ENCODE data around the gene RABL2A. TPM values are rescaled to one million over a fixed set of nuclear protein-coding genes. Genes with fewer than 3 reads are reported as not detected.
A peak's percentile ranks its signal among the peaks of the same experiment; 100 is the strongest.
"Not testable (repeated sequence)": the region's sequence is repeated elsewhere in the genome, so short reads cannot be mapped to it uniquely, and the experiment has no call there.

Gene RABL2A
- 17.6 and 24.0 TPM in 2 replicates for total RNA-seq (2022)
- Bru-seq, nascent RNA = percentile 69 among the genes with signal in this experiment
- BruChase-seq, experiment 1, labeled RNA remaining after a 6-hour chase = percentile 66 among the genes with signal in this experiment
- percentile 67 among the genes with signal in this experiment for BruChase-seq, experiment 2, labeled RNA remaining after a 2-hour chase
- long read RNA-seq, partial matches to known transcripts = 5 of 15 reads
- long read RNA-seq, other reads (novel, unspliced or antisense) = 7 of 15 reads

DNA sequence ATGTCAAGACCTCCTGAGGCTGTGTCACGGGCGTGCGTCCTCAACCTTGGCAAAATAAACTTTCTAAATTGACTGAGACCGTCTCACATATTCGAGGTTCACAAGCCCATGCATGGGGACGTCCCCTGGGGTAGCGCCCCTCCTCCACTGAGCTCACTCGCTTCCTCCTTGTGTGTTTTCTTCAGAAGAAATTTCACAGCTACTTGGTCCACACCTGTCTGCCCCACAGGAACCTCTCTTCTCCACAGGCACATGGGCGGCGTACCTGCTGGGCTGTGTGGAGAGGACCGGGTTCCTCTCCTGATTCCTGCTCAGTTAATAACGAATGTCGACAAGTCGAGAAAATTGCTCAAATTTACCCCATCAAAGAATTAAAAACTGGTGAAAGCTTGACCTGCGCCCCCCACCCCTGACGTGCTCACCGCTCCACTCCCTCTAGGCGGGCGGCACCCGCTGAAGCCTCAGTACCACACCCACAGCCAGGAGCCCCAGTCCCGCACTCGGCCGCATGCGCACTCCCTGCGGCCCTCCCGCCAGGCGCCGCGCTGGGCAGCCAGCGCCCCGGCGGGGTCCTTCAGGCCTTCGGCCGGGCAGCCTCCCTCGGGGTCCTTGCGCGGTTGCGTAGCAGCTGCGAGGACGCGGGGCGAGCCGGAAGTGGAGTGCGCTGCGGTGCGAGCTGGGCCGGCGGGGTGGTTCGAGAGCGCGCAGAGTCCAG, at the start of gene RABL2A:
RABL2A (plus strand) TSS at position 651 of the 715 bp plus-strand sequence. CDS start 1,341 bp downstream, outside the sequence.
- H3K4me3 Mint-ChIP-seq (ENCODE audit: unreplicated experiment) = peak within 1 kb of the TSS; percentile 87
- BruUV-seq (replicated peaks) = TSS peak; percentile 87
- H3K27me3 Mint-ChIP-seq (ENCODE audit: insufficient read depth, unreplicated experiment); H3K9me3 Mint-ChIP-seq (ENCODE audit: unreplicated experiment); intact Hi-C loops (cut with micrococcal nuclease); POLR2A ChIA-PET; CTCF ChIA-PET; H3K4me1 Mint-ChIP-seq (ENCODE audit: insufficient read depth, unreplicated experiment): not testable (repeated sequence)
- peak within 1 kb of the TSS; percentile 67 for H3K27ac Mint-ChIP-seq (ENCODE audit: low read depth, unreplicated experiment)
- DNase-seq (ENCODE audit: unreplicated experiment) = peak; percentile 74
- H3K36me3 Mint-ChIP-seq (ENCODE audit: insufficient read depth, unreplicated experiment) = peaks cover 16% of the 10 kb centered on the region

DNA sequence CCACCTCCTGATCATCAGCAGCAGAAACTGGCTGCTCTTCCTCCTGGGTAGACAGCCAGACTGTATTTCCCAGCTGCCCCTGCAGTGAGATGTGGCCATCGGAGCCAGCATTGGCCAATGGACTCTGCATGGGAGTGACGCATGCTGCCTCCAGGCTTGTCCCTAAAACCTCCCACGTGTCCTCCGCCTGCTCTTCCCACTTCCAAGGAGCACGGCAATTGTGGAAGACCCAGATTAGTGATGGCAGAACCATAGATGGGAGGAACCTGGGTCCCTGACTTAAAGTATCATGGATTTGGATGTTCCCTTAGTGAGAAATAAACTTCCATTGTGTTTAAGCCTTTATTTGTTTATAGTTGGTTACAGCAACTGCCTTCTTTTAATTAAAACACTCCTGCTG, 48.6 kb upstream of the RABL2A start:
- H3K36me3 Mint-ChIP-seq (ENCODE audit: insufficient read depth, unreplicated experiment); CTCF ChIA-PET; H3K27ac Mint-ChIP-seq (ENCODE audit: low read depth, unreplicated experiment); POLR2A ChIA-PET; H3K9me3 Mint-ChIP-seq (ENCODE audit: unreplicated experiment); DNase-seq (ENCODE audit: unreplicated experiment); H3K27me3 Mint-ChIP-seq (ENCODE audit: insufficient read depth, unreplicated experiment); intact Hi-C loops (cut with micrococcal nuclease); H3K4me3 Mint-ChIP-seq (ENCODE audit: unreplicated experiment); BruUV-seq (replicated peaks): not testable (repeated sequence)
- peaks cover 14% of the 10 kb centered on the region for H3K4me1 Mint-ChIP-seq (ENCODE audit: insufficient read depth, unreplicated experiment)

DNA sequence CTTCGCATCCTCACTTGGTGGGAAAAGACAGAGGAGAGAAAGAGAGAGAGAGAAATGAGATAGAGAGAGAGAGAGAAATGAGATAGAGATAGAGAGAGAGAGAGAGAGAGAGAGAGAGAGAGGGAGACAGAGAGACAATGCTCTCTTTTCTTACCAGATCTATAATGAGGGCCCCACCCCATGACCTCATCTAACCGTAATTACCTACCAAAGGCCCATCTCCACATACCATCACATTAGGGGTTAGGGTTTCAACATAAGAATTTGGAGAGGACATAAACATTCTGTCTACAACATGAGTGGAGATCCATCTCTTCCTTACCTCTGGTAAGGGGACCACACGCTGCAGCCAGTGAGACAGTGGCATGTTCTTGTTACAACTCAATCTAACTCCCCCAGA, 44.6 kb upstream of the RABL2A start:
- Mint-ChIP-seq H3K4me1 (ENCODE audit: insufficient read depth, unreplicated experiment) (peaks cover 14% of the 10 kb centered on the region), H3K4me3 (ENCODE audit: unreplicated experiment) (peak overlapping the region; percentile 60), H3K27ac (ENCODE audit: low read depth, unreplicated experiment) (peak overlapping the region; percentile 76)
- POLR2A ChIA-PET; H3K27me3 Mint-ChIP-seq (ENCODE audit: insufficient read depth, unreplicated experiment); CTCF ChIA-PET; DNase-seq (ENCODE audit: unreplicated experiment); H3K9me3 Mint-ChIP-seq (ENCODE audit: unreplicated experiment); H3K36me3 Mint-ChIP-seq (ENCODE audit: insufficient read depth, unreplicated experiment); BruUV-seq (replicated peaks); intact Hi-C loops (cut with micrococcal nuclease): not testable (repeated sequence)

DNA sequence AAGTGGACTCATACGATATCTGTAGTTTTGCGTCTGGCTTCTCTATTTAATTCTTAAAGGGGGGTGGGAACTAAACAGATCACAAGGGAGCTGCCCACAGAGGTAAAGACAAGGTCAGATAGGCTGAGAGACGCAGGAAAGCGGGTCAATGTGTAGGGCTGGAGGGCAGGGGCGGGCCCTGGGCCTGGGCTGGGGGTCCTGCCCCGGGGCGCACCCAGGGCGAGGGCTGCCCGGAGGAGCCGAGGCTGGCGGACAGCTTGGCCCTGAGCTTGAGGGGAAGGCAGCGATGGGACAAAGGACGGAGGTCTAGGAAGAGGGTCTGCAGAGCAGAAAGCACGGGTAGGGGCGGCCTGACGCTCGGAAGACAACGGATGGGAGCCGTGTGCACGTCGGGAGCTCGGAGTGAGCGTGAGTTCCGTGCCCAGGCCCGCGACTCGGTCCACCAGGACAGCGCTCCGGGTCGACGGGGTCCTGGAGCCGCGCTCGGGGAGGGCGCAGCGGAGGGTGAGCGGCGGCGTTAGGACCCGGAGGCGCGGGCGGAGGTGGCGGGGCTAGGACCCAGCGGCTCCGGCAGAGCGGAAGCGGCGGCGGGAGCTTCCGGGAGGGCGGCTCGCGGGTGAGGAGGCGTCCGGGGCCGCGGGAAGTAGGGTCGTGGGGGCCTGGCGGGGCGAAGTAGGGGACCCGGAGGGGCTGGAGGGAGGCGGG, 43.4 kb upstream of the RABL2A start:
- H3K36me3 Mint-ChIP-seq (ENCODE audit: insufficient read depth, unreplicated experiment); H3K27me3 Mint-ChIP-seq (ENCODE audit: insufficient read depth, unreplicated experiment); CTCF ChIA-PET; H3K9me3 Mint-ChIP-seq (ENCODE audit: unreplicated experiment); BruUV-seq (replicated peaks); intact Hi-C loops (cut with micrococcal nuclease): not testable (repeated sequence)
- Mint-ChIP-seq H3K27ac (ENCODE audit: low read depth, unreplicated experiment) (peak overlapping the region; percentile 87), H3K4me3 (ENCODE audit: unreplicated experiment) (peak overlapping the region; percentile 78), H3K4me1 (ENCODE audit: insufficient read depth, unreplicated experiment) (peaks cover 14% of the 10 kb centered on the region)
- POLR2A ChIA-PET = interaction anchor here (2.1 kb wide), 1 partner anchor 20 kb away, joined by 6 read pairs; no protein-coding TSS in a partner anchor
- peak; percentile 57 for DNase-seq (ENCODE audit: unreplicated experiment)

DNA sequence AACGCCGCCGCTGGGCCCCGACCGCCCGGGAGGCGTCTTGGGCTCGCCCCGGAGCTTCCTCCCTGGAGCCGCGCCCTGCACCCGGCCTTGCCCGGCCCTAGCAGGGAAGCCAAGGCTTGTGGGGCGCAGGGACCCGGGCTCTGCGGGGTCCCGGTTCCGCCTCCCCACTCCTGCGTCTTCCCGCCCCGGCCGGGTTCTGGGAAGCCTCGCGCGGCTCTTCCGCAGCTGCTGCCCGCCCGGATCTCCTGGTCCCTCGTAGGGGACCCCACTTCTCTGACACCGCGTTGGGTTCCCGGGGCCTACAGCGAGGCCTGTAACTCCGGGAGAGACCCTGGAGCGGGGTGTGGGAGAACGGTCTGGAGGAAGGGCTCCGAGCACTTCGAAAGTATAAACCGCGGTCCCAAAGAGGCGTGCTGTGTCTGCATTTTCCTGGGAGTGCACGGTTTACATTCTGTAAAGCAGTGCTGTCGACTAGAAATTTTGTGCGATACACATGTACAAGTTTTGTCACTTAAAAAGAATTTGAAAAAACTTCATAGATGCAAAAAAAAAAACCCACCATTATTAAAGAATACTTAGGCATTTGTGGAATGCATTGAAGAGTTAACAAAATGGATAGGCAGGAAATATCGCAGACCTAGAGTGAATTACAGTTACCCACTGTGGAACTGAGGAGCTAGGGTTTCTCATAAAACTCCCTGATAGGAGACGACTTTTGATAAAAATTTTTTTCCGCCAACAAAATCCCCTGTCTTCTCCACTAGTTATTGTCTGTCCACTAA, 42.6 kb upstream of the RABL2A start:
- H3K4me1 Mint-ChIP-seq (ENCODE audit: insufficient read depth, unreplicated experiment) = peaks cover 14% of the 10 kb centered on the region
- POLR2A ChIA-PET = interaction anchor here (2.1 kb wide), 1 partner anchor 19 kb away, joined by 6 read pairs; no protein-coding TSS in a partner anchor
- H3K36me3 Mint-ChIP-seq (ENCODE audit: insufficient read depth, unreplicated experiment); DNase-seq (ENCODE audit: unreplicated experiment); H3K9me3 Mint-ChIP-seq (ENCODE audit: unreplicated experiment); intact Hi-C loops (cut with micrococcal nuclease); BruUV-seq (replicated peaks); H3K27me3 Mint-ChIP-seq (ENCODE audit: insufficient read depth, unreplicated experiment); CTCF ChIA-PET: not testable (repeated sequence)
- peak overlapping the region; percentile 87 for H3K27ac Mint-ChIP-seq (ENCODE audit: low read depth, unreplicated experiment)
- H3K4me3 Mint-ChIP-seq (ENCODE audit: unreplicated experiment) = peak overlapping the region; percentile 78

DNA sequence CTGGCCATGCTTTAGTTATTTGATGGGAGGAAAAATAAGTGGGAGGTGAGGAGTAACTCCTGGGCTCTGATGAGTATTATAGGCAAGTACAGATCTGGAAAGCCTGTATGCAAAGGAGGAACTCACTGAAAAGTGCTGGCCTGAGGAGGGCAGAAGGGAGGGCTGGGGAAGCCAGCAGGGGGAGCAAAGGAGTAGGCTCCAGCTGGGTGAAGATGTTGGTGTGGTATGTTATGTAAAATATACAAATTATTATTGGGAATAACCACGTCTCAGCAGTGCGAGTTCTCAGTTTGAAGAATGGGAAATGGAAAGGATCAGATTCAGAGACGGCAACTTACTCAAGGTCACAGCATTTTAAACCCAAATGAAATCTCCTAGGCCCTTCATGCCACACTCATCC, 39.9 kb upstream of the RABL2A start:
- H3K4me3 Mint-ChIP-seq (ENCODE audit: unreplicated experiment); BruUV-seq (replicated peaks); H3K27me3 Mint-ChIP-seq (ENCODE audit: insufficient read depth, unreplicated experiment); POLR2A ChIA-PET; H3K27ac Mint-ChIP-seq (ENCODE audit: low read depth, unreplicated experiment); intact Hi-C loops (cut with micrococcal nuclease); H3K36me3 Mint-ChIP-seq (ENCODE audit: insufficient read depth, unreplicated experiment); H3K9me3 Mint-ChIP-seq (ENCODE audit: unreplicated experiment): not testable (repeated sequence)
- DNase-seq (ENCODE audit: unreplicated experiment) = peak; percentile 29
- CTCF ChIA-PET = interaction anchor here (0.7 kb wide), 1 partner anchor 378 kb away, joined by 3 read pairs; no protein-coding TSS in a partner anchor
- H3K4me1 Mint-ChIP-seq (ENCODE audit: insufficient read depth, unreplicated experiment) = peaks cover 13% of the 10 kb centered on the region
- TF ChIP-seq, protein P1, sequence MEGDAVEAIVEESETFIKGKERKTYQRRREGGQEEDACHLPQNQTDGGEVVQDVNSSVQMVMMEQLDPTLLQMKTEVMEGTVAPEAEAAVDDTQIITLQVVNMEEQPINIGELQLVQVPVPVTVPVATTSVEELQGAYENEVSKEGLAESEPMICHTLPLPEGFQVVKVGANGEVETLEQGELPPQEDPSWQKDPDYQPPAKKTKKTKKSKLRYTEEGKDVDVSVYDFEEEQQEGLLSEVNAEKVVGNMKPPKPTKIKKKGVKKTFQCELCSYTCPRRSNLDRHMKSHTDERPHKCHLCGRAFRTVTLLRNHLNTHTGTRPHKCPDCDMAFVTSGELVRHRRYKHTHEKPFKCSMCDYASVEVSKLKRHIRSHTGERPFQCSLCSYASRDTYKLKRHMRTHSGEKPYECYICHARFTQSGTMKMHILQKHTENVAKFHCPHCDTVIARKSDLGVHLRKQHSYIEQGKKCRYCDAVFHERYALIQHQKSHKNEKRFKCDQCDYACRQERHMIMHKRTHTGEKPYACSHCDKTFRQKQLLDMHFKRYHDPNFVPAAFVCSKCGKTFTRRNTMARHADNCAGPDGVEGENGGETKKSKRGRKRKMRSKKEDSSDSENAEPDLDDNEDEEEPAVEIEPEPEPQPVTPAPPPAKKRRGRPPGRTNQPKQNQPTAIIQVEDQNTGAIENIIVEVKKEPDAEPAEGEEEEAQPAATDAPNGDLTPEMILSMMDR (IDR thresholded peaks at IDR 0.05; ENCODE audit: unreplicated experiment) = peak; percentile 29

DNA sequence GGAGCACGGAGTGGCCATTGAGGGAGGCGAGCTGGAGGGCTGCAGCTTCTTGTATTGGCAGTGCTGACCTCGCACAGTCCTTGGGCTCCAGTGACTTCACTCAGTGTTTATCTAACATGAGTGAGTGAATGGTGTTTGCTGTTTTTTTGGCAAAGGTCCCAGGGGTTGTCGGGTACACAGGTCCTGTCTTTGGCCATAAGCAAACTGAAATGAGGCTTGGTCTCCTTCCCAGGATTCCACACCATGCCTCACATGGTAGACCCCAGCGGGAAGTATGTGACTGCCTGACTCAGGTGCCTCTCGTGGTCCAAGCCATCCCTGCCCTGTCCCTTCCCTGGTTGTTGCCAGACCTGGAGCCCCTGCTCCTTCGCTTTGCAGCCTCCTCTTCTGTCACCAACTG, 37.5 kb upstream of the RABL2A start:
- H3K36me3 Mint-ChIP-seq (ENCODE audit: insufficient read depth, unreplicated experiment); CTCF ChIA-PET; intact Hi-C loops (cut with micrococcal nuclease); H3K4me1 Mint-ChIP-seq (ENCODE audit: insufficient read depth, unreplicated experiment); POLR2A ChIA-PET; H3K27ac Mint-ChIP-seq (ENCODE audit: low read depth, unreplicated experiment); DNase-seq (ENCODE audit: unreplicated experiment); BruUV-seq (replicated peaks); H3K9me3 Mint-ChIP-seq (ENCODE audit: unreplicated experiment); H3K27me3 Mint-ChIP-seq (ENCODE audit: insufficient read depth, unreplicated experiment); H3K4me3 Mint-ChIP-seq (ENCODE audit: unreplicated experiment): not testable (repeated sequence)

DNA sequence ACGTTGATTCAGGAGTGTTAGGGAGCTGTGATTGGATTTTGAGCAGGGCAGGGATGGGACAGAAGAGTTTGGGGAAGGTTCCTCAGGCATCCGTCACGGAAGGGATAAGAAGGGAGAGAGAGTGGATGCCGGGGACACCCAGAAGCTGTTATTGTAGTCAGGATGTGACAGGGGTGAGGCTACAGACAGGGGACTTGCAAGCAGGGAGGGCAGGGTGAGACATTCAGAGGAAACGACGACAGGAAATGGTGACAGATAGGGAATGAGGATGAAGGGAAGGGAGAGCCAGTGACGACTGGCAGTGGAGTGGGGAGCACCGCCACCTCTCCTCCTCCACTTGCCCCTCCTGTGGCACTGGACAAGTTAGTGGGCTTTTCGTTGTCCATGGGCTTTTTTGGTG, 35.1 kb upstream of the RABL2A start:
- DNase-seq (ENCODE audit: unreplicated experiment); H3K27ac Mint-ChIP-seq (ENCODE audit: low read depth, unreplicated experiment); H3K4me1 Mint-ChIP-seq (ENCODE audit: insufficient read depth, unreplicated experiment); H3K36me3 Mint-ChIP-seq (ENCODE audit: insufficient read depth, unreplicated experiment); intact Hi-C loops (cut with micrococcal nuclease); H3K9me3 Mint-ChIP-seq (ENCODE audit: unreplicated experiment); BruUV-seq (replicated peaks); POLR2A ChIA-PET; H3K4me3 Mint-ChIP-seq (ENCODE audit: unreplicated experiment); H3K27me3 Mint-ChIP-seq (ENCODE audit: insufficient read depth, unreplicated experiment): not testable (repeated sequence)
- CTCF ChIA-PET = interaction anchor here (0.6 kb wide), 1 partner anchor 636 kb away, joined by 3 read pairs; no protein-coding TSS in a partner anchor

Measured in MCF 10A (cell line).